ENCODE measurements around the gene FADS6.
A peak's percentile ranks its signal among the peaks of the same experiment; 100 is the strongest.

Gene FADS6

GRCh38 chr17:74862108-74862901 is 31.1 kb downstream of the FADS6 start:
- H3K4me3 Mint-ChIP-seq, result no peak overlapping the region

GRCh38 chr17:74861662-74862107 is 31.7 kb downstream of the FADS6 start:
- H3K36me3 Mint-ChIP-seq (ENCODE audit: low read depth), result peaks cover 13% of the 10 kb centered on the region
- H3K27me3 Mint-ChIP-seq (ENCODE audit: low read depth), result peaks cover 44% of the 10 kb centered on the region
- no peak overlapping the region for H3K27ac Mint-ChIP-seq
- no peaks in the 10 kb centered on the region for H3K9me3 Mint-ChIP-seq
- peaks cover 8% of the 10 kb centered on the region for H3K4me1 Mint-ChIP-seq (ENCODE audit: low read depth)
- H3K4me3 Mint-ChIP-seq, result no peak overlapping the region
- no peak for DNase-seq (ENCODE audit: low spot score)

More at GRCh38 chr17:74862108-74862901, 31.1 kb downstream of the FADS6 start:
- Mint-ChIP-seq H3K9me3 (no peaks in the 10 kb centered on the region), H3K27ac (no peak overlapping the region), H3K36me3 (ENCODE audit: low read depth) (peaks cover 13% of the 10 kb centered on the region), H3K4me1 (ENCODE audit: low read depth) (peaks cover 8% of the 10 kb centered on the region), H3K27me3 (ENCODE audit: low read depth) (peaks cover 37% of the 10 kb centered on the region)
- peak; percentile 49 for DNase-seq (ENCODE audit: low spot score)

GRCh38 chr17:74860872-74861661 is 32.4 kb downstream of the FADS6 start:
- H3K36me3 Mint-ChIP-seq (ENCODE audit: low read depth), result peaks cover 13% of the 10 kb centered on the region
- H3K4me1 Mint-ChIP-seq (ENCODE audit: low read depth), result peaks cover 8% of the 10 kb centered on the region
- no peak for DNase-seq (ENCODE audit: low spot score)
- no peak overlapping the region for H3K27ac Mint-ChIP-seq
- H3K27me3 Mint-ChIP-seq (ENCODE audit: low read depth), result peaks cover 50% of the 10 kb centered on the region
- H3K4me3 Mint-ChIP-seq, result no peak overlapping the region
- no peaks in the 10 kb centered on the region for H3K9me3 Mint-ChIP-seq

GRCh38 chr17:74860229-74860871 is 33.1 kb downstream of the FADS6 start:
- Mint-ChIP-seq H3K4me1 (ENCODE audit: low read depth) (peaks cover 8% of the 10 kb centered on the region), H3K36me3 (ENCODE audit: low read depth) (peaks cover 13% of the 10 kb centered on the region), H3K27me3 (ENCODE audit: low read depth) (peaks cover 56% of the 10 kb centered on the region), H3K27ac (no peak overlapping the region), H3K9me3 (no peaks in the 10 kb centered on the region), H3K4me3 (peak overlapping the region; percentile 47)
- no peak for DNase-seq (ENCODE audit: low spot score)

- H3K9me3 Mint-ChIP-seq, result no peaks in the 10 kb centered on the region
- H3K27me3 Mint-ChIP-seq (ENCODE audit: low read depth), result peaks cover 60% of the 10 kb centered on the region
- H3K27ac Mint-ChIP-seq, result no peak within 1 kb of the TSS
- peaks cover 4% of the 10 kb centered on the region for H3K4me1 Mint-ChIP-seq (ENCODE audit: low read depth)
- peaks cover 6% of the 10 kb centered on the region for H3K36me3 Mint-ChIP-seq (ENCODE audit: low read depth)
- no peak for DNase-seq (ENCODE audit: low spot score)
- H3K4me3 Mint-ChIP-seq, result peak within 1 kb of the TSS; percentile 47
Observed at GRCh38 chr17:74859459-74860228, 33.8 kb downstream of the FADS6 start, which contains the start of gene GRIN2C. Gene GRIN2C, minus strand, starts transcription at chr17:74859885. Its CDS starts 4,793 bp downstream, at chr17:74855092.

- no peak overlapping the region for H3K27ac Mint-ChIP-seq
- no peak for DNase-seq (ENCODE audit: low spot score)
- peaks cover 4% of the 10 kb centered on the region for H3K4me1 Mint-ChIP-seq (ENCODE audit: low read depth)
- peak overlapping the region; percentile 26 for H3K4me3 Mint-ChIP-seq
- peaks cover 63% of the 10 kb centered on the region for H3K27me3 Mint-ChIP-seq (ENCODE audit: low read depth)
- no peaks in the 10 kb centered on the region for H3K9me3 Mint-ChIP-seq
- H3K36me3 Mint-ChIP-seq (ENCODE audit: low read depth), result peaks cover 6% of the 10 kb centered on the region
Observed at GRCh38 chr17:74858672-74859458, 34.6 kb downstream of the FADS6 start.

- Mint-ChIP-seq H3K9me3 (no peaks in the 10 kb centered on the region), H3K4me1 (ENCODE audit: low read depth) (peaks cover 7% of the 10 kb centered on the region), H3K27ac (no peak overlapping the region), H3K36me3 (ENCODE audit: low read depth) (peaks cover 2% of the 10 kb centered on the region), H3K27me3 (ENCODE audit: low read depth) (peaks cover 73% of the 10 kb centered on the region), H3K4me3 (no peak overlapping the region)
- DNase-seq (ENCODE audit: low spot score), result no peak
Observed at GRCh38 chr17:74857191-74857590, 36.2 kb downstream of the FADS6 start.

GRCh38 chr17:74856112-74856511 is 37.3 kb downstream of the FADS6 start:
- H3K9me3 Mint-ChIP-seq, result no peaks in the 10 kb centered on the region
- peaks cover 5% of the 10 kb centered on the region for H3K4me1 Mint-ChIP-seq (ENCODE audit: low read depth)
- DNase-seq (ENCODE audit: low spot score), result no peak
- peaks cover 69% of the 10 kb centered on the region for H3K27me3 Mint-ChIP-seq (ENCODE audit: low read depth)
- H3K27ac Mint-ChIP-seq, result no peak overlapping the region
- H3K36me3 Mint-ChIP-seq (ENCODE audit: low read depth), result no peaks in the 10 kb centered on the region
- H3K4me3 Mint-ChIP-seq, result no peak overlapping the region

GRCh38 chr17:74855323-74855722 is 38.1 kb downstream of the FADS6 start:
- DNase-seq (ENCODE audit: low spot score), result no peak
- H3K4me1 Mint-ChIP-seq (ENCODE audit: low read depth), result peaks cover 5% of the 10 kb centered on the region
- H3K36me3 Mint-ChIP-seq (ENCODE audit: low read depth), result no peaks in the 10 kb centered on the region
- no peak overlapping the region for H3K4me3 Mint-ChIP-seq
- peaks cover 69% of the 10 kb centered on the region for H3K27me3 Mint-ChIP-seq (ENCODE audit: low read depth)
- no peak overlapping the region for H3K27ac Mint-ChIP-seq
- no peaks in the 10 kb centered on the region for H3K9me3 Mint-ChIP-seq

GRCh38 chr17:74854792-74855191 is 38.6 kb downstream of the FADS6 start:
- Mint-ChIP-seq H3K4me3 (no peak overlapping the region), H3K27me3 (ENCODE audit: low read depth) (peaks cover 65% of the 10 kb centered on the region), H3K4me1 (ENCODE audit: low read depth) (peaks cover 5% of the 10 kb centered on the region), H3K36me3 (ENCODE audit: low read depth) (no peaks in the 10 kb centered on the region), H3K27ac (no peak overlapping the region), H3K9me3 (no peaks in the 10 kb centered on the region)
- no peak for DNase-seq (ENCODE audit: low spot score)

GRCh38 chr17:74853669-74854068 is 39.8 kb downstream of the FADS6 start:
- H3K9me3 Mint-ChIP-seq, result no peaks in the 10 kb centered on the region
- H3K36me3 Mint-ChIP-seq (ENCODE audit: low read depth), result no peaks in the 10 kb centered on the region
- H3K27ac Mint-ChIP-seq, result no peak overlapping the region
- H3K4me1 Mint-ChIP-seq (ENCODE audit: low read depth), result peaks cover 5% of the 10 kb centered on the region
- H3K4me3 Mint-ChIP-seq, result peak overlapping the region; percentile 84
- peaks cover 56% of the 10 kb centered on the region for H3K27me3 Mint-ChIP-seq (ENCODE audit: low read depth)
- DNase-seq (ENCODE audit: low spot score), result no peak

- no peaks in the 10 kb centered on the region for H3K36me3 Mint-ChIP-seq (ENCODE audit: low read depth)
- H3K27me3 Mint-ChIP-seq (ENCODE audit: low read depth), result peaks cover 51% of the 10 kb centered on the region
- DNase-seq (ENCODE audit: low spot score), result no peak
- no peaks in the 10 kb centered on the region for H3K9me3 Mint-ChIP-seq
- H3K4me3 Mint-ChIP-seq, result peak overlapping the region; percentile 84
- peaks cover 5% of the 10 kb centered on the region for H3K4me1 Mint-ChIP-seq (ENCODE audit: low read depth)
- no peak overlapping the region for H3K27ac Mint-ChIP-seq
Observed at GRCh38 chr17:74853048-74853397, 40.4 kb downstream of the FADS6 start.

All from T-helper 2 cell treated with Interferon-gamma antibody and Interleukin-4, amounts not matched to agents 5 μg/mL and 100 μg/mL, for 36 hours (primary cell).